C4-2B (cell line): ENCODE results near the gene NOXA1.

Experiments used
- ZFX ChIP-seq: fragments of 450-650 bp; IDR thresholded peaks from 2 replicates; pipeline ENCODE4 v1.6.1; 2017
- TF ChIP-seq, protein P1 (sequence below): fragments of 450-650 bp; conservative IDR thresholded peaks from 2 replicates; pipeline ENCODE4 v1.5.1; 2017; ENCODE audit warnings: mild to moderate bottlenecking

DNA sequence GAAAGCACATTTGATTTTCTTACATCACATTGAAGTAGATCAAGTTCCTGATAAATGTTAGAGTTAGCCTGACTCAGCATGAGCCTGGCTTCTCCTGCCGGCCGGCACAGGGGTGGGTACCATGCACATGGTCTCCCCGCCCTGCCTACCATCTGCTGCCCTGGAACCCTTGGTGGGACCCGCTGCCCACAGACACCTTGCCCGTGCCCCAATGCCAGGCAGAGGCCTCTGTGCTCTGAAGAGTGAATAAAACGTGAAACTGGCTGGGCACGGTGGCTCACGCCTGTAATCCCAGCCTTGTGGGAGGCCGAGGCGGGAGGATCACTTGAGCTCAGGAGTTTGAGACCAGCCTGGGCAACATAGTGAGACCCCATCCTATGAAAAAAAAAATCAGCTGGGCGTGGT is 17.5 kb upstream of the NOXA1 start:
- TF ChIP-seq, protein P1, sequence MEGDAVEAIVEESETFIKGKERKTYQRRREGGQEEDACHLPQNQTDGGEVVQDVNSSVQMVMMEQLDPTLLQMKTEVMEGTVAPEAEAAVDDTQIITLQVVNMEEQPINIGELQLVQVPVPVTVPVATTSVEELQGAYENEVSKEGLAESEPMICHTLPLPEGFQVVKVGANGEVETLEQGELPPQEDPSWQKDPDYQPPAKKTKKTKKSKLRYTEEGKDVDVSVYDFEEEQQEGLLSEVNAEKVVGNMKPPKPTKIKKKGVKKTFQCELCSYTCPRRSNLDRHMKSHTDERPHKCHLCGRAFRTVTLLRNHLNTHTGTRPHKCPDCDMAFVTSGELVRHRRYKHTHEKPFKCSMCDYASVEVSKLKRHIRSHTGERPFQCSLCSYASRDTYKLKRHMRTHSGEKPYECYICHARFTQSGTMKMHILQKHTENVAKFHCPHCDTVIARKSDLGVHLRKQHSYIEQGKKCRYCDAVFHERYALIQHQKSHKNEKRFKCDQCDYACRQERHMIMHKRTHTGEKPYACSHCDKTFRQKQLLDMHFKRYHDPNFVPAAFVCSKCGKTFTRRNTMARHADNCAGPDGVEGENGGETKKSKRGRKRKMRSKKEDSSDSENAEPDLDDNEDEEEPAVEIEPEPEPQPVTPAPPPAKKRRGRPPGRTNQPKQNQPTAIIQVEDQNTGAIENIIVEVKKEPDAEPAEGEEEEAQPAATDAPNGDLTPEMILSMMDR = no peak
- no peak for TF ChIP-seq ZFX
